ENCODE results near the gene ACOT4.
"Not testable (repeated sequence)": the region's sequence is repeated elsewhere in the genome, so short reads cannot be mapped to it uniquely, and the experiment has no call there.

ACOT4 gene, protein sequence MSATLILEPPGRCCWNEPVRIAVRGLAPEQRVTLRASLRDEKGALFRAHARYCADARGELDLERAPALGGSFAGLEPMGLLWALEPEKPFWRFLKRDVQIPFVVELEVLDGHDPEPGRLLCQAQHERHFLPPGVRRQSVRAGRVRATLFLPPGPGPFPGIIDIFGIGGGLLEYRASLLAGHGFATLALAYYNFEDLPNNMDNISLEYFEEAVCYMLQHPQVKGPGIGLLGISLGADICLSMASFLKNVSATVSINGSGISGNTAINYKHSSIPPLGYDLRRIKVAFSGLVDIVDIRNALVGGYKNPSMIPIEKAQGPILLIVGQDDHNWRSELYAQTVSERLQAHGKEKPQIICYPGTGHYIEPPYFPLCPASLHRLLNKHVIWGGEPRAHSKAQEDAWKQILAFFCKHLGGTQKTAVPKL

DNA sequence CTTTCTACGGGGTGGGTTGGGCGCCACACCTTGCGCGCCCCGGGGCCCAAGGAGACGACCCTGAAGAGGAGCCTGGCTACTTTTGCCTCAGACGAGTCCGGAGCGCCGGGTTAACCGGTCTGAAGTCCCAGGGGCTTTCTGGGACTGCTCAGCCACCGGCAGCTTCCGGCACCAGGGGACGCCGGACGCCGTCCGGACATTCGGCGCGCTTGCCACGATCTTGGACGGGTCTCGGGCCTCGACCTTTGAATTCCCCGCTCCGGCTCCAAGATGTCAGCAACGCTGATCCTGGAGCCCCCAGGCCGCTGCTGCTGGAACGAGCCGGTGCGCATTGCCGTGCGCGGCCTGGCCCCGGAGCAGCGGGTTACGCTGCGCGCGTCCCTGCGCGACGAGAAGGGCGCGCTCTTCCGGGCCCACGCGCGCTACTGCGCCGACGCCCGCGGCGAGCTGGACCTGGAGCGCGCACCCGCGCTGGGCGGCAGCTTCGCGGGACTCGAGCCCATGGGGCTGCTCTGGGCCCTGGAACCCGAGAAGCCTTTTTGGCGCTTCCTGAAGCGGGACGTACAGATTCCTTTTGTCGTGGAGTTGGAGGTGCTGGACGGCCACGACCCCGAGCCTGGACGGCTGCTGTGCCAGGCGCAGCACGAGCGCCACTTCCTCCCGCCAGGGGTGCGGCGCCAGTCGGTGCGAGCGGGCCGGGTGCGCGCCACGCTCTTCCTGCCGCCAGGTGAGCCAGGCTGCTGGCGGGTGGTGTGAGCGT lies at the start of gene ACOT4:
Gene ACOT4 (plus strand): TSS at position 184 of the 760 bp plus-strand sequence. CDS start 87 bp downstream, at position 271.
- no peak for DNase-seq (ENCODE audit: low read depth)

DNA sequence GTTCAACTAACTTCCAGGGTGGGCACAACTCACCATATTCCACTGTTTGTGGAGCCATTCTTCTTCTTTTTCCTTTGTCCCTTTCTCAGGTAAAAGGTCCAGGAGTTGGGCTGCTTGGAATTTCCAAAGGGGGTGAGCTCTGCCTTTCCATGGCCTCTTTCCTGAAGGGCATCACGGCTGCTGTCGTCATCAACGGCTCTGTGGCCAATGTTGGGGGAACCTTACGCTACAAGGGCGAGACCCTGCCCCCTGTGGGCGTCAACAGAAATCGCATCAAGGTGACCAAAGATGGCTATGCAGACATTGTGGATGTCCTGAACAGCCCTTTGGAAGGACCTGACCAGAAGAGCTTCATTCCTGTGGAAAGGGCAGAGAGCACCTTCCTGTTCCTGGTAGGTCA lies 48.7 kb upstream of the ACOT4 start:
- not testable (repeated sequence) for DNase-seq (ENCODE audit: low read depth)

DNA sequence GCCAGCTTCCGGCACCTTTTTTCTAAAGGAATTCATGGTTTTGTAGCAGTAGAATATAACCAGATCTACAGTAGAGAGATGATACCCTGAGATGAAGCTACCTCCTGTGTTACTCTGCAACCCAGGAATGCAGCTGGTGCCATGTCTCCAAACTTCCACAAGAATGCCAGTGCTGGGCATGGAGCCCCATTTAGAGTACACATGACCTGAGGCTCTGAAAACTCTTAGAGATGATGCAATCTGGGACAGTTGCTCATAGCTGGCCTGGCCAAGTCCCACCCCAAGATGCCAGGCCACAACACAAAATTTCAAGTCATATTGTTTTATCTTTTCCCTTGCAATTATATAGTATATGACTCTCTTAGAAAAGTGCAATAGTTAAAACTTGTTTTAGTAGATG lies 46.3 kb upstream of the ACOT4 start:
- DNase-seq (ENCODE audit: low read depth): not testable (repeated sequence)

DNA sequence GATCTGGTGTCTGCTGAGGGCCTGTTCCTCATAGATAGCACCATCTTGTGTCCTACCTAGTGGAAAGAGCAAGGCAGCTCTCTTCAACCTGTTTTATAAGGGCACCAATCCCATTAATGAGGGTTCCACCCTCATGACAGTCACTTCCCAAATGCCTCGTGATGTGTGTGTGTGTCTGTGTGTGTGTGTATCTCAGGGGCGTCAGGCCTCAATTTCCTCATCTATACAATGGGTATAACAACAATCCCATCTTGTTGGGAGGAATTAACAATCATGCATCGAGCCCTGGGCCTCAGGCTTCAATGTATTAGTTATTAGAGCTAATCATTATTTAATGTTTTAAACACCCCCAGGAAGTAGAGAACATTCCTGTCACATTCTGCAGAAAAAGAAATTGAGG lies 42.6 kb upstream of the ACOT4 start:
- DNase-seq (ENCODE audit: low read depth): not testable (repeated sequence)

DNA sequence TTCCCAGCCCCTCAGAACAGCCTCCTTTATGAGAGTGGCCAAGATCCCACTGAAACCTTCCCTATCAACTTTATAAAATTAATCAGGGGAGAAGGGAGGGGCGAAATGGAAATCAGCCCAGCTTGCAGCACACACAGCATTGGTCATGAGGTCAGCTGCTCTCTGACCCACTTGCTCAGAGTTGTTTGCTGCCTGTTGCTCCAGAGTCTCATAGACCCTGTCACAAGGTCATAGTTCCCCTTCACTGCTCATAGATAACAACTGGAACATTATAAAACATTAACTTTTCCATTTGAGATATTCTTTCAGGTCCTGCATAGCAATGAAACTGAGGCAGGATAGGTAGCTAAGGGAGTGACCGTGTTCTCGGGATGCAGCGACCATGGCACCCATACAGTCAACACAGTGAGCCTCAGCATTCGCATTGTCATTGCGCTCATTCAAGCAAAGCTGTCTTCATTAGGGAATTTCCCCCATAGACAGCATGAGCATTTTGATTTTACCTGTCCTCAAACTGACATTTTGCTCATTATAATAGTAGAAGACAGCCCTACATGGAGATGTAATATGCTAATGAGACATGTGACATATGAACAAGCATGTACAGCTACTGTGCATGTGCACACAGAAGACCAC lies 41.7 kb upstream of the ACOT4 start:
- not testable (repeated sequence) for DNase-seq (ENCODE audit: low read depth)

DNA sequence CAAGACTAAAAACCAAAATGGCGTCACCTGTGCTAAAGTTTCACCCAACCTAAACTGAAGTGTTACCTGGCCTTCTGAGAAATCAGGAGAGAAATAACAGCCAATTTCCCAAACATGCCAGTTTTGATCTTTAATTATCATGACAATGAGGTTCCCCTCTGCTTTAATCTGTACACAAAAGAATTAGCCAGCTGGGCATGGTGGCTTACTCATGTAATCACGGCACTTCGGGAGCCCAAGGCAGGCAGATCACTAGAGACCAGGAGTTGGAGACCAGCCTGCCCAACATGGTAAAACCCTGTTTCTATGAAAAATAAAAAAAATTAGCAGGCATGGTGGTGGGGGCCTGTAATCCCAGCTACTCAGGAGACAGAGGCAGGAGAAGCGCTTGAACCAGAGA lies 37.8 kb upstream of the ACOT4 start:
- DNase-seq (ENCODE audit: low read depth): no peak

DNA sequence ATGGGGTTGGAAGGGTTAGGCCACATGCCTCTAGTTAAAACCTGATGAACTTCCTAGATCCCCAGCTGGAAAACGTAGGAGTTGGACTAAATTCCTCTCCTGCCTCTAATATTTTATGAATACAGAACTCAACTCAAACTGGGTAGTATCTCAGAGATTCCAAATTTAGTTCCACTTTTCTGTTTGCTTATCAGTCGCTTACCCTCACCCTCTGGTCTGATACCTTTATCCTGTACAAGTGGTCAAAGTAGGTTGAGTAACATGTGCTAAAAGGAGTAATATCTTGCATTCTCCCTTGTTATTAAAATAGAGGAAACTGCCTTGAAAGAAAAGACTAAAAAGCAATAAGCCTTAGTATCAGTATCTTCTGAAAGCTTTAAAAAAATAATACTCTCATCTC lies 34.5 kb upstream of the ACOT4 start:
- not testable (repeated sequence) for DNase-seq (ENCODE audit: low read depth)

DNA sequence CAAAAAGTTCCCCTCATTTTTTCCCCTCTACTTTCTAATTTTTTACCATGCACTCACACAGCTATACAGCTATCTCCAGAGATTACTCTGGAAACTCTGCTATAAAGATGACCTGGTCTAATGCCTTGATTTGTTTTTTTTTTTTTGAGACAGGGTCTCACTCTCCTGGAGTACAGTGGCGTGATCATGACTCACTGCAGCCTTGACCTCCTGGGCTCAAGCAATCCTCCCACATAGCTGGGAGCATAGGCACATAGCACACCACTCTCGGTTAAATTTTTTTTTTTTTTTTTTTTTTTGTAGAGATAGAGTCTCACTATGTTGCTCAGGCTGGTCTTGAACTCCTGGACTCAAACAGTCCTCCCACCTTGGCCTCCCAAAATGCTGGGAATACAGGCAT lies 33.4 kb upstream of the ACOT4 start:
- not testable (repeated sequence) for DNase-seq (ENCODE audit: low read depth)

DNA sequence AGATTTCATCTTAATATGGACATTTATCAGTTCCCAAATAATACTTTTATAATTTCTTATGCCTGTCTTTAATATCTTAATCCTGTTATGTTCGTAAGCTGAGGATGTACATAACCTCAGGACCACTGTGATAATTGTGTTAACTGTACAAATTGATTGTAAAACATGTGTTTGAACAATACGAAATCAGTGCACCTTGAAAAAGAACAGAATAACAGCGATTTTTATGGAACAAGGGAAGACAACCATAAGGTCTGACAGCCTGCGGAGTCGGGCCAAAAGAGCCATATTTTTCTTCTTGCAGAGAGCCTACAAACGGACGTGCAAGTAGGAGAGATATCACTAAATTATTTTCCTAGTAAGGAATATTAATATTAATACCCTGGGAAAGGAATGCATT lies 29.4 kb upstream of the ACOT4 start:
- DNase-seq (ENCODE audit: low read depth): not testable (repeated sequence)

DNA sequence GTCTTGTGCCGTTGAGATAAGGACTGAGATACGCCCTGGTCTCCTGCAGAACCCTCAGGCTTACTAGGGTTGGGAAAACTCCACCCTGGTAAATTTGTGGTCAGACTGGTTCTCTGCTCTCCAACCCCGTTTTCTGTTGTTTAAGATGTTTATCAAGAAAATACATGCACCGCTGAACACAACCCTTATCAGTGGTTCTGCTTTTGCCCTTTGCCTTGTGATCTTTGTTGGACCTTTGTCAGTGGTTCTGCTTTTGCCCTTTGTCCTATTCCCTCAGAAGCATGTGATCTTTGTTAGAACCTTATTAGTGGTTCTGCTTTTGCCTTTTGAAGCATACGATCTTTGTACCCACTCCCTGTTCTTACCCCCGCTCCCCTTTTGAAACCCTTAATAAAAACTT lies 29.0 kb upstream of the ACOT4 start:
- not testable (repeated sequence) for DNase-seq (ENCODE audit: low read depth)

DNA sequence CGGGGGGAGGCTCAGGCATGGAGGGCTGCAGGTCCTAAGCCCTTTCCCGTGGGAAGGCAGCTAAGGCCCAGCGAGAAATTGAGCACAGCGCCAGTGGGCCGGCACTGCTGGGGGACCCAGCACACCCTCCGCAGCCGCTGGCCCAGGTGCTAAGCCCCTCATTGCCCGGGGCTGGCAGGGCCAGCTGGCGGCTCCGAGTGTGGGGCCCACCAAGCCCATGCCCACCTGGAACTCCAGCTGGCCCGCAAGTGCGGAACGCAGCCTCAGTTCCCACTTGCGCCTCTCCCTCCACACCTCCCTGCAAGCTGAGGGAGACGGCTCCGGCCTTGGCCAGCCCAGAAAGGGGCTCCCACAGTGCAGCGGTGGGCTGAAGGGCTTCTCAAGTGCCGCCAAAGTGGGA lies 25.2 kb upstream of the ACOT4 start:
- DNase-seq (ENCODE audit: low read depth): not testable (repeated sequence)

DNA sequence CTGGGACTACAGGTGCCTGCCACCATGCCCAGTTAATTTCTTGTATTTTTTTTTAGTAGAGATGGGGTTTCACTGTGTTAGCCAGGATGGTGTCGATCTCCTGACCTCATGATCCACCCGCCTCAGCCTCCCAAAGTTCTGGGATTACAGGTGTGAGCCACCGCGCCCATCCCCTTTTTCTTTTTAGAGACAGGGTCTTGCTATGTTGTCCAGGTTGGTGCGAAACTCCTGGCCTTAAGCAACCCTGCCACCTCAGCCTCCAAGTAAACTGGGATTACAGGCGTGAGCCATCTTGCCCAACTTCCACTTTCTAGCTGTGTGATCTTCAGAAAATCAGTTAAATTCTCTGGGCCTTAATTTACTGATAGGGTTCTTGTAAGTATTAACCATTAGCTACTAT lies 24.7 kb upstream of the ACOT4 start:
- DNase-seq (ENCODE audit: low read depth): not testable (repeated sequence)

DNA sequence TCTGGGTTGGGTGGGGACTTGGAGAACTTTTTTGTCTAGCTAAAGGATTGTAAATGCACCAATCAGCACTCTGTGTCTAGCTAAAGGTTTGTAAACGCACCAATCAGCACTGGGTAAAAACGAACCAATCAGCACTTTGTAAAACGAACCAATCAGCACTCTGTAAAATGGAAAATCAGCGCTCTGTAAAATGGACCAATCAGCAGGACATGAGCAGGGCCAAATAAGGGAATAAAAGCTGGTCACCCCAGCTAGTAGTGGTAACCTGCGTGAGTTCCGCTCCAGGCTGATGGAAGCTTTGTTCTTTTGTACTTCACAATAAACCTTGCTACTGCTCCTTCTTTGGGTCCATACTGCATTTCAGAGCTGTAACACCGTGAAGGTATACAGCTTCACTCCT lies 24.3 kb upstream of the ACOT4 start:
- DNase-seq (ENCODE audit: low read depth): no peak

DNA sequence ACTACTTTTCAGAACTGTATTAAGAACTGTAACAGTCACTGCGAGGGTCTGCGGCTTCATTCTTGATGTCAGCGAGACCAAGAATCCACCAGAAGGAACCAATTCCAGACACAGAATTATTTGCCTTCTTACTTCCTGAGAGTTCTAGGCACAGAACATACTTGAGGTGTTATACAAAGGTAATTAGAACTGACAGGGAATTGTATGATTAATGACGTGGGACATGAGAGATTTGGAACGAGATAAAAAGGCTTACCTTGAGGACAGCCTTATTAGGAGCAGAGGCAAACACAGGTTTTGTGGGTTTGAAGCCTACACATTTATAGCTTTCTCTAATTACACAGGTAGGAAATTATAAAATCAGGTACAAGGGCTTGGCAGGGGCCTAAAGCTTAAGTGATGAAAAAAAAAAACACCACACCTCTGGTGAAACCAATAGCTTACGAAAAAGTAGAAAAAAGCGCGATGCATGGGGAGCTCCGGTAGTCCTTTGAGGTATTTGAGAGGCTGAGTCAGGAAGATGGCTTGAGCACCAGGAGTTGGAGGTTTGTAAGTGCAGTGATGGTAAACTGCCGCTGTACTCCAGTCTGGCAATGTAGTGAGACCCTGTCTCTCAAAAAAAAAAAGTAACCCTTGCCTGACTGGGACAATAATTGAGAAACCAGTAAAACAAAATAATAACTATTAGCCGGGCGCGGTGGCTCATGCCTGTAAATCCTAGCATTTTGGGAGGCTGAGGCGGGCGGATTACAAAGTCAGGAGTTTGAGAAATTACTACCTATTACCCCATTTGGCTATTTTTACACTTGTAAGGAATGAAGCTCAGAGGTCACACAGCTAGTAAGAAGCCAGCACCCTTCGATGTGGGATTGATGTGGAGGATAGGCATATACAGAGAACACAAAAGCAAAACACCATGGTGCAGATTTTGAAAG lies 23.5 kb upstream of the ACOT4 start:
- DNase-seq (ENCODE audit: low read depth): no peak

DNA sequence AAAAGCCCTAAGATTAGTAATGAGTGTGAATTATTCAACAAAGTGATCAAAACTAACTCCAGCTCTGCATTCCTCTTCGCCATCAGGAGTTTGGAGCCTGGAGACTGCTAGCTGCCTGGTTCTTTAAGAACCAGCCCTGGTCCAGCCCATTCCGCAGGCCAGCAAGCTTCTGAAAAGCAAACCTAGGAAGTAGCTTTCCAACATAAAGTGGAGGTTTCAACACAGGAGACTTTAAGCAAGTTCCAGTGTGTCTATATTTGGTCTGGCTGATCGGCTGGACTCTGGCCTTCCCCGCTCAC lies 22.8 kb upstream of the ACOT4 start:
- not testable (repeated sequence) for DNase-seq (ENCODE audit: low read depth)

DNA sequence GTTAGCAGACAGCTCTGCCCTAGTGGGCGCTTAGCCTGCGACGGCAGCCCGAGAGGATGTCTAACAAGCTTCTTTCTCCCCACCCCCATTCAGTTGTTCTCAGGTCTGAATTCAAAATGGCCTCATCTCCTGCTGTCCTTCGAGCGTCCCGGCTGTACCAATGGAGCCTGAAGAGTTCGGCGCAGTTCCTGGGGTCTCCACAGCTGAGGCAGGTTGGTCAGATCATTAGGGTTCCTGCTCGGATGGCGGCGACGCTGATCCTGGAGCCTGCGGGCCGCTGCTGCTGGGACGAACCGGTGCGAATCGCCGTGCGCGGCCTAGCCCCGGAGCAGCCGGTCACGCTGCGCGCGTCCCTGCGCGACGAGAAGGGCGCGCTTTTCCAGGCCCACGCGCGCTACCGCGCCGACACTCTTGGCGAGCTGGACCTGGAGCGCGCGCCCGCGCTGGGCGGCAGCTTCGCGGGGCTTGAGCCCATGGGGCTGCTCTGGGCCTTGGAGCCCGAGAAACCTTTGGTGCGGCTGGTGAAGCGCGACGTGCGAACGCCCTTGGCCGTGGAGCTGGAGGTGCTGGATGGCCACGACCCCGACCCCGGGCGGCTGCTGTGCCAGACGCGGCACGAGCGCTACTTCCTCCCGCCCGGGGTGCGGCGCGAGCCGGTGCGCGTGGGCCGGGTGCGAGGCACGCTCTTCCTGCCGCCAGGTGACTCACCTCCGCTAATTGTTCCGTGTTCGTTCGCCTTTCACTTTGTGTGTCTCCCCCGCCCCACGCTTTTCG lies 22.3 kb upstream of the ACOT4 start, which contains the start of gene ACOT2:
Gene ACOT2 (plus strand): TSS at position 29 of the 774 bp plus-strand sequence. CDS start 28 bp downstream, at position 57.
- peak; percentile 53 for DNase-seq (ENCODE audit: low read depth)

DNA sequence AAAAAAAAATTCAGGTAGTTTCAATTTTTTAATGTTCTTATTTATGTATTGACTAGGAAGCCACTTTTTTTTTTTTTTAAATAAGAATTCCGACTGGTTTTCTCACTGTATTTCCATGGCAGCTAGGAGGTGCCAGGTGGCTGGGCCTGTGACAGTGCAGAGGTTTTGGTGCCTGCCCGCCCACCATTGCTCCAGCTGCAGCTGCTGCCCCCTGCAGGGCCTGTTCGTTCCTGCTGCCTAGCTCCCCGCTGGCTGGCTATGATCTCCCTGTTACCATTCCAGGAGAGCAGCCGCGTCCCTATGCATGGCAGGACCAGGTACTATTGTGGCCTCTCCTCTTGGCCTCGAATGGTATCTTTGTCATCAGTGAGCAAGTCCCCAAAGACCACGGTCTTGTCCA lies 20.8 kb upstream of the ACOT4 start:
- DNase-seq (ENCODE audit: low read depth): peak; percentile 19

DNA sequence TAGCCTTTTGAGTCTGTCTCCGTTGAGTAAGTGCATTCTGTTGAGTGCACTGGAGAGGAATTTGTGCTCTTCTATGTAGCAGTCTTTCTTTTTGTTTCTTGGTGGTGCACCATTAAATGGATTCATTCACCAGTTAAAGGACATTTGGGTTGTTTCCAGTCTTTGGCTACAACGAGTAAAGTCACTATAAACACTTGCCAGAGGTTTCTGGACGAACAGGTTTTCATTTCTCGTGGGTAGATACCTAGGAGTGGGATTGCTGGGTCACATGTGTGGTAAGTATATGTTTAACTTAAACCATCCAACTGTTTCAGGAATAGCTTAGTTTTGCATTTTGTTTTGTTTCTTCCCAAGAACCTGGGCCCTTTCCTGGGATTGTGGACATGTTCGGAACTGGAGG lies 18.6 kb upstream of the ACOT4 start:
- DNase-seq (ENCODE audit: low read depth): not testable (repeated sequence)

DNA sequence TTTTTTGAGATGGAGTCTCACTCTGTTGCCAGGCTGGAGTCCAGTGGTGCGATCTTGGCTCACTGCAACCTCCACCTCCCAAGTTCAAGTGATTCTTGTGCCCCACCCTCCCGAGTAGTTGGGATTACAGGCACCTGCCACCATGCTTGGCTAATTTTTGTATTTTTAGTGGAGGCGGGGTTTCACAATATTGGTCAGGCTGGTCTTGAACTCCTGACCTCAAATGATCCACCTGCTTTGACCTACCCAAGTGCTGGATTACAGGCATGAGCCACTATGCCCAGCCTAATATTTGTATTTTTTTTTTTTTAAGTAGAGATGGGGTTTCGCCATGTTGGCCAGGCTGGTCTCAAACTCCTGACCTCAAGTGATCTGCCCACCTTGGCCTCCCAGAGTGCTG lies 17.9 kb upstream of the ACOT4 start:
- DNase-seq (ENCODE audit: low read depth): not testable (repeated sequence)

DNA sequence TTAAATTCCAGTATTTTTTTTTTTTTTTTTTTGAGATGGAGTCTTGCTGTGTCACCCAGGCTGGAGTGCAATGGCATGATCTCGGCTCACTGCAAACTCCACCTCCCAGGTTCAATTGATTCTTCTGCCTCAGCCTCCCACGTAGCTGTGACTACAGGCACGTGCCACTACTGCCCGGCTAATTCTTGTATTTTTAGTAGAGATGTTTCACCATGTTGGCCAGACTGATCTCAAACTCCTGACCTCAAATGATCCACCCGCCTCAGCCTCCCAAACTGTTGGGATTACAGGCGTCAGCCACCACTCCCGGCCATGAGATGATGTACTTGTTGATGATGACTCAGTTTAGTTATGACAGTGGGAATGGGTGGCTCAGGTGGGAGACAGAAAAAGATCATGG lies 17.4 kb upstream of the ACOT4 start:
- not testable (repeated sequence) for DNase-seq (ENCODE audit: low read depth)

DNA sequence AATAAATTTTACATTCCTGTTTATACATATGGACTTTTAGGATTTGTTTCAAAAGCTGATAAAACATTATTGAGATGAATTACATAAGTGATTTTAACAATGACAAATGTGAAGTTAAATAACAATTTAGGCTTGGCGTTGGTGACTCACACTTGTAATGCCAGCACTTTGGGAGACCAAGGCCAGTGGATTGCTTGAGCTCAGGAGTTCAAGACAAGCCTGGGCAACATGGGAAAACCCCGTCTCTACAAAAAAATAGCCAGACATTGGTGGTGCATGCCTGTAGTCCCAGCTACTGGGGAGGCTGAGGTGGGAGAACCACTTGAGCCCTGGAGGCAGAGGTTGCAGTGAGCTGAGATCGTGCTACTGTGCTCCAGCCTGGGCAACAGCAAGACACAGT lies 15.3 kb upstream of the ACOT4 start:
- no peak for DNase-seq (ENCODE audit: low read depth)

All from stimulated activated CD8-positive, alpha-beta memory T cell treated with anti-CD3 and anti-CD28 coated beads, Interleukin-15, amount 100 ng/mL, for 24 hours (primary cell).